HG03135 (cell line): ENCODE data around the gene GFRA3.
"Not testable (repeated sequence)": the region's sequence is repeated elsewhere in the genome, so short reads cannot be mapped to it uniquely, and the experiment has no call there.

Experiments used
- ATAC-seq: cut with Tn5 transposase; IDR thresholded peaks from one replicate; pipeline ENCODE4 v1.9.1; 2021; ENCODE audit warnings: mild to moderate bottlenecking, moderate library complexity; ENCODE audit not compliant: unreplicated experiment

GFRA3 gene

DNA sequence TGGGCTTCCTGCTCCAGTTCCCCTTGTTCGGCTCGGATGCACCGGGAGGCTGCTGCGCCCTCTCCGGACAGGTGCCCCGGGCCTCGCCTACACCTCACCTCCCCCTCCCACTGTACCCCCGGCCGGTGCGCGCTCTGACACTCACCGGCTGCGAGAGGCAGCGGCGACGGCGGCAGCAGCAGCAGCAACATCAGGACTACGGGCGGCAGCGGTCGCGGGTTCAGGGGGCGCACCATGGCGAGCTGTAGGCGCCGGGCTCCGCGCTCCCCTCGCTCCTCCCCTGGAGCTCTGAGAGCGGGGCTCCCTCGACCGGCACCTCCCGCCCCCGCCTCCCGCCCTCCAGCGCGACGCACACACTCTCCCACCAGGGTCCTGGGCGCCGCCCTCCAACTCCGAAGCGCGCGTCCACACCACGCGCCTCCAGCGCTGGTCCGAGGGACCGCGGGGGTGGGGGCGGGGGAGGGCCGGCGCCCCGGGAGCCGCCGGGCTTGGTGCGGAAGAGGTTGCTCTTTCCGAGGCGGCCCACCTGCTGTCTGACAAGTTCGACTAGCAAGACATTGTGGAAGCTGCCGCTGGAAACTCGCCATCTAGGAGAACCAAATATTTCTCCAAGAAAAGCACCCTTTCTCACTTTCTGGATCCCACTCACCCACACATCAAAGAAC lies at the start of gene GFRA3:
TSS of gene GFRA3 (minus strand) at position 433 of the 665 bp plus-strand sequence. CDS start at position 236, 197 bp downstream.
- ATAC-seq: no peak

DNA sequence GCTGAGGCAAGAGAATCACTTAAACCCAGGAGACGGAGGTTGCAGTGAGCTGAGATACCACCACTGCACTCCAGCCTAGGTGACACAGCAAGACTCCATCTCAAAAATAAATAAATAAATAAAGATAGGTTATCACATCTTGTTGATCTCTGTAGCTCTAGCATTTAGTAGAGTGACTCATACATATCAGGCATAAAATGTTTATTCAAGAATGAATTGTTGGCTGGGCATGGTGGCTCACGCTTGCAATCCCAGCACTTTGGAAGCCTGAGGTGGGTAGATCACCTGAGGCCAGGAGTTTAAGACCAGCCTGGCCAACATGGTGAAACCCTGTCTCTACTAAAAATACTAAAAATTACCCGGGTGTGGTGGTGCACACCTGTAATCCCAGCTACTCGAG lies 43.8 kb upstream of the GFRA3 start:
- not testable (repeated sequence) for ATAC-seq

DNA sequence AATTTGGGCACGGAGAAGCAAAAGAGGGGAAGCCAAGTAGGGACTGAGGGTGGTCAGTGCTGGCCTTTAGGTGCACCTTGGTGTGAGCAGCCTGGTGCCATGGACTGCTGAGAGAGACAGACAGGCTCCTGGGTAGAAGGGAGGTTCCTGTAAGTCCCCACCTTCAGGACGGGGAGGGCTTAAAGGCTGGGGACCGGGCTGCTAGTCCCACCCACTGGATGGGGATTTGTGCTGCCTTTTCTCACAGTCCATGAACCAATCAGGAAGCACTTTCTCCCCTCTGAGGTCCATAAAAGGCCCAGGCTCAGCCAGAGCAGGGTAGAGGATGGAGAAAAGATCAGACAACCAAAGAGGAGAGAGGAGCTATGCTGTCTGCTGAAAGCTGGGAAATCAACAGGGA lies 41.9 kb upstream of the GFRA3 start:
- no peak for ATAC-seq

DNA sequence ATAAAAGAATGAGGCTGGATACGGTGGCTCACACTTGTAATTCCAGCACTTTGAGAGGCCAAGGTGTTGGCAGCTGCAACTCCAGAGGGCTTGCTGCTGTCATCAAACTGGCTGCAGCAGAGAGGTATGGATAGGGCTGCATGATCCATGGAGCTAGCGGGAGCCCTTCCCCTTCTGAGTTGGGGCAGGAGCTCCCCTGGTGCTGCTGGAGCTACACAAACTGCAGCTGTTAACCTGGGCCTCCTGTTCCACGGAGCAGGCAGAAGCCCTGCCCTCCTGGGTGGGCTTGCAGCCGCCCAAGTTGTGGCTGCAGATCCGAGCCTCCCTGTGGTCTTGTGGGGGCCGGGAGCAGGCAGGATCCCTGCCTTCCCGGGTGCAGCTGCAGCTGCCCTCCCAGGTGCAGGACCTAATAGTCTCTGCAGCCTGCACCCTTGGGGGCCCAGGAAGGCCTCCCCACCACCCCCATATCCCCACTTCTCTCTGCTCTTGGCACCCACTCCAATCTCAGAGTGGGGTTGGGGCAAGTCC lies 41.4 kb upstream of the GFRA3 start:
- no peak for ATAC-seq

- no peak for ATAC-seq
These were observed 31.4 kb upstream of the GFRA3 start for GRCh38 chr5:138305797-138306196.

DNA sequence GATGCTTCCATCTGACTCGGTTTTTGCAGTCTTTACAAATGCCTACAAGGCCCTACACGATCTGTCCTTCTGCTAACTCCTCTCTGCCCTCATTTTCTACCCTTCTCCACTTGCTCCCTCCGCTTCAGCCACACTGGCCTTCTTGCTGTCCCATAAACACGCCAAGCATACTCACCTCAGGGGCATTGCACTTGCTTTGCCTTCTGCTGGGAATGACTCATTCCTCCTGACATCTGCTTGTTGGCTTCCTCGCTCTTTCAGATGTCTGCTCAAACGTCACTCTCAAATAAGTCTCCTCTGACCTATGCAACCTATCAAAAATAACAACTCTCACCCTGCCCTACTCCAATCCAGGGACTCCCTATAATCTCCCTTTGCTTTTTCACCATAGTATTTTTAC lies 29.0 kb upstream of the GFRA3 start:
- ATAC-seq: no peak

GRCh38 chr5:138289296-138289695 lies 14.9 kb upstream of the GFRA3 start:
- ATAC-seq: no peak

DNA sequence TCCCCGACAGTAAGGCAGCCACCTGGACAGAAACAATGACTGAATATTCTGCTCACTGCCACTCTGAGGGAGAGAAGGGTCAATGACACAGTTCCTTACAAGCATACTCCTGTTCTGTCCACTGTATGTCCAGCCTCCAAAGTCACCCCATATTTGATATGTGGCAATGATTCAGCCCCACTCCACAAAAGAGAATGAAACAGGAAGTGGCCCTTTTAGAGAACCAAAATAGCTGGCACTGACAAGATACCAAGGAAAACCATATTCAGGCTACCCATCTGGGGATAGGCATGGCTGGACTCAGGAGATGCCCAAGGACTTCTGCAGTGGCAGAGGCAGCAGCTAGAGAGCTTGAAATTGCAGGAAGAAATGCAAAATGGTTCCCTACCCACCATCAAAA lies 12.8 kb upstream of the GFRA3 start:
- ATAC-seq: no peak

- no peak for ATAC-seq
These were observed 8.7 kb upstream of the GFRA3 start for GRCh38 chr5:138282920-138283742.

GRCh38 chr5:138280915-138281314 lies 6.5 kb upstream of the GFRA3 start:
- no peak for ATAC-seq

GRCh38 chr5:138276402-138277054 lies 2.1 kb upstream of the GFRA3 start:
- no peak for ATAC-seq

- ATAC-seq: no peak
These were observed 1.5 kb upstream of the GFRA3 start for GRCh38 chr5:138275895-138276294.

DNA sequence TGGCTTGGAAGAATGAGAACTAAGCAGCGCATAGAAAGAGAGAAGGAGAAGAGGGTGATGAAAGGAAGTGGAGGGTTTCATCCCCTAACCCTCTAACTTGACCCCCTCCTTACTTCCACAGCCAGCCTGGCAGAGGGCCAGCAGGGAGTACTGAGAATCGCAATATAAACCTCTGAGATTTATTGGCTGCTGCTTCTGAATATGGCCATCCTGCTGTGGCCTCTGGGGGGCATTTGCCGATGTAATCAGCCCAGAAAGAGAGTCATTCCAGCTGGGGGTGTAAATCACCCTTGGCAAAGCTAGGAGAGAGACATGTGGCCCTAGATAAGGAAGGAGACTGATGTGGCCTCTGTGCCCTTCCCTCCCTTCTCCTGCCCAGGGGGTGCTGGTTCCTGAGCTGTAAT lies 960 bp upstream of the GFRA3 start:
- ATAC-seq: no peak

GRCh38 chr5:138273834-138274188 lies 610 bp downstream of the GFRA3 start:
- no peak for ATAC-seq

DNA sequence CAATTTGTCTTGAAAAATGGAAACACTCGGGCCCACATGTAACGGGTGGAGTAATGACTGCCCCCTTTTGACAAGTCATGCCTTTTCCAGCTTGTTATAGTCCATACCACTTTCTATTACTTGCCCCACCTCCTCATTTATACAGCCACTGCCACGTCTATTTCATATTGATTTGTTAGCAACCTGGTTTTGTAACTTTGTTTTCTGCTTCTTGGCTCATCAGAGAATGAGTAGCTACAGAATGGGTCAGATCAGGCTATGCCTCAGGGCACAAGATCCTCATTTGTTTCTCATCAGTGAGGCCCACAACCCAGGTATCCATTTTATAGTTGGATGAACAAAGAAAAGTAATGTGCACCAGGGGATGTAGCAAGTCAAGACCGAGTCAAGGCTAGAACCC lies 1.7 kb downstream of the GFRA3 start:
- ATAC-seq: no peak

GRCh38 chr5:138271281-138271680 lies 3.1 kb downstream of the GFRA3 start:
- no peak for ATAC-seq

DNA sequence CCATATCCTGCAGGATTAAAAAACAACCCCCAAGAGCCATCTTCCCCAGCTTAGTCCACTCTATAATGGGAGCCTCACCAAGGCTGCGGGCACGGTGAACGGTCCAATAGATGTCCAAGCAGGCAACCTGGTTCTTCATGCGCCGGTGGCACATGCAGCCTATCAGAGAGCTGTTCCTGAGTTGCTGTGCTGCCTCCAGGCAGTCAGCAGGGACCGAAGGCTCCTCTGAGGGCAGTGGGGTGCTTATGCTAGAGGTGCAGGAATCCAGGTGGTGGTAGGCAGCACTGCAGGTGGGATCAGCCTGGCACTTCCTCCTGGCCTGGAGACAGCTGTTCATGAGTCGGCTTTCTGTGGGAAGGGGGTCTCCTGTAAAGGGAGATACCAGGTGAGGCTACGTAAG lies 10.2 kb downstream of the GFRA3 start:
- ATAC-seq: no peak

DNA sequence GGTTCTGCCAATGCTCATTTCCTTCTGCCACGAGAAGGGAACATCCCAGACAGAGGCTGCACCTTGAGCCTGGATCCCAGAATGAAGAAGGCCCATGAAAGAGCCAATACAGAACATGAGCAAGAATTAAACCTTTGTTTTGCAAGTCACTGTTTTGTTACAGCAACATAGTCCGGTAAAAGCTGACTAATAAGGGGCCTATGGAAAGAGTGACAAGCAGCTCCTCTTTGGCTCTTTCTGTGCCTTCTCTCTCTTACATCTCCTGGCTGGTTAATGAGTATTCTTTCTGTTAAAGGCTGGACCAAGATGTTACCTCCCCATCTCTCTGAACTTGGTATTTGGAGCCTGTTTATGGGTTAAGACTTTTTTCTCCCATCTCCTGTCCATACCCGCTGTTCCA lies 10.8 kb downstream of the GFRA3 start:
- no peak for ATAC-seq

GRCh38 chr5:138258704-138259292 lies 15.6 kb downstream of the GFRA3 start:
- ATAC-seq: no peak

DNA sequence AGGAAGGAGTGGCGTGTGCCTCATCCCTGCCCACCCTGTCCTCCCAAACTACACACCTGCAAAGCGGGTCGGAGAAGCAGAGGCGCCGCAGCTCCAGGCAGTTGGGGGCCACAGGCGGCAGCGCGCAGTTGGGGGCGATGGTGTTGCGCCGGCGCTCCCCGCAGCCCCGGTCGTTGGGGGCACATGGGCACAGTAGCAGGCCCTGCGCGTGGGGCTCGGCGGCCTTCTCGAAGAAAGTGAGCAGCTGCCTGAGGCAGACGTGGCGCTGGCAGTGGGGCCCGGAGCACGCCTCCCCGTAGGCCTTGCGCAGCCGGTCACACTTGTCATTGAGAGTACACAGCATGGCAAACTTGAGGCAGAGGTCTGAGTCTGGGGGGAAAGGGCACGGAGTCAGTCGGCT lies 16.8 kb downstream of the GFRA3 start:
- no peak for ATAC-seq

DNA sequence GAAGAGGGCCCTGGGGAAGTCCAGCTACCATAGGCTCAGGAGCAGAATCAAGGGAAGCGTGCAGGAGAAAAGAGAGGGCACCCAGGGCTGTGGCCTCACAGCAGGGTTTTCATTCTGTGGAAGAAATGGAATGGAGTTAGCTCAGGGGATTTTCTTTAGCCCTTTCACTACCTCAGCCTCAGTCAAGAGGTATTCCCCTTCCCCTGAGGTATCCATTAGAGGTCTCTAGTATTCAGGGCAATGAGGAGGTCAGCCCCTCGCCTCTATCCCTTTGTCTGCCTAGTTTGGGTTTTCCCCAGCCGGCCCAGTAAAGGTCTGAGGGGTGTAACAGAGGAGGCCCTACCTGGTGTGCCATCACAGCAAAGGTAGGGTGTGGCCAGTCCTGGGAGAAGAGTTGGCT lies 21.5 kb downstream of the GFRA3 start:
- ATAC-seq: no peak
